Measurements from ENCODE around the gene ZC3HAV1L.
A peak's percentile ranks its signal among the peaks of the same experiment; 100 is the strongest.
"Not testable (repeated sequence)": the region's sequence is repeated elsewhere in the genome, so short reads cannot be mapped to it uniquely, and the experiment has no call there.

The ZC3HAV1L gene
- total RNA-seq, result 0 to 4.2 reads per million in 2 donors

- peak; percentile 11 for DNase-seq
Observed at GRCh38 chr7:139035586-139036353, at the start of gene ZC3HAV1L. TSS of gene ZC3HAV1L (minus strand) at chr7:139036042. CDS start at chr7:139036017, 25 bp downstream.

- no peak for DNase-seq
Observed at GRCh38 chr7:139084709-139085108, 48.9 kb upstream of the ZC3HAV1L start.

DNA sequence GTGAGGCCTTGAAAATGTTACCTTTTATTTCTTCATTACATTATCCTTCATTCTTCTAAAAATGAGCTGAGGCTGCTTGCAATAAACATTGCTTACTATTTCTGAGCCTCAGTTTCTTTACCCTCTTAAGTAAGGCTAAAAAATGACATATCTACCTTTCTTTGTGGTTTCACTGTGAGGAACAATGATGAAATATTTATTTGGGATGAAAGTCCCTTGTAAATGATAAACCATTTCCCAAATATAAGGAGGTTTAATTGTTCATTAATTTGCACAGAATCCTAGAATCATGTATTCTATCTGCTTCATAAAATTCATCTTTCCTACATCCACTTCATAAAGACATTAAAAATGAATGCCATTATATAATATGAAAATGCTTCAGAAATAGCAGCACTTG lies 45.7 kb upstream of the ZC3HAV1L start:
- DNase-seq, result no peak

- no peak for DNase-seq
Observed at GRCh38 chr7:139080905-139081304, 45.1 kb upstream of the ZC3HAV1L start.

DNA sequence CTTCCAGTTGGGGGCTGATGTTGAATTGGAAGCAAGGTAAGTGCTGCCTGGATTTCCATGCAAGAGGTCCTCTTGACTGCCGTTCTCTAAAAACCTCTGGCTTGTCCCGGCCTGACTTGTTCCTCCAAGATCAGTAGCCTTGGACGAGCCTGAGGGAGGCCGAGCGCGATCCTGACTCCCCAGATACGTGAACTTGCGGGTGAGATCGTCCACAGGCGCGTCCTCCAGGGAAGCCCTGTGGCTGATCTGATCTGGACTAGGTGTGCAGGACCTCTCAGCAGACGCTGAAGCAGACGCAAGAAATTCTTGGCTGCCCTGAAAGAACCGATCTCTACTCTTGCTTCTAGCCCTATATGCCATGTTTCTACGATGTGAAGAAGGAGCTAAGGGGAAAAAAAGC lies 44.0 kb upstream of the ZC3HAV1L start:
- DNase-seq, result no peak

GRCh38 chr7:139078911-139079310 lies 43.1 kb upstream of the ZC3HAV1L start:
- no peak for DNase-seq

DNA sequence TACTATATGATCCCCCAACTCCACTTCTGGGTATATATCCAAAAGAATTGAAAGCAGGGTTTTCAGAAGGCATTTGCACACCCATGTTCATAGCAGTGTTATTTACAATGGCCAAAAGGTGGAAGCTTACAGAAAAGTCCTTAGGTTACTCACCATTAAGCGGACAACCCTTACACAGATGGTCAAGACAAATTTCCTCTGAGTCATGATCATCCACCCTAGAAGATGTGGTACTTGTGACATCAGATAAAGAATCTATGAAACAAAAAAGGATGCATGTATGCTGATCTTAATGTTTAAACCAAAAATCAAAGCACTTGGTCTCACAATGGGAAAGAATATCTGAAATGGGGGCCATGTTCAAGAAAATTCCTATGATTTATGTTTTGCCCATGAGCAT lies 42.6 kb upstream of the ZC3HAV1L start:
- no peak for DNase-seq

GRCh38 chr7:139077706-139078105 lies 41.9 kb upstream of the ZC3HAV1L start:
- not testable (repeated sequence) for DNase-seq

GRCh38 chr7:139075871-139076686 lies 40.2 kb upstream of the ZC3HAV1L start:
- DNase-seq, result no peak

GRCh38 chr7:139075031-139075652 lies 39.3 kb upstream of the ZC3HAV1L start:
- DNase-seq, result peak; percentile 50

- DNase-seq, result no peak
Observed at GRCh38 chr7:139072796-139073195, 37.0 kb upstream of the ZC3HAV1L start.

- no peak for DNase-seq
Observed at GRCh38 chr7:139071680-139072079, 35.8 kb upstream of the ZC3HAV1L start.

DNA sequence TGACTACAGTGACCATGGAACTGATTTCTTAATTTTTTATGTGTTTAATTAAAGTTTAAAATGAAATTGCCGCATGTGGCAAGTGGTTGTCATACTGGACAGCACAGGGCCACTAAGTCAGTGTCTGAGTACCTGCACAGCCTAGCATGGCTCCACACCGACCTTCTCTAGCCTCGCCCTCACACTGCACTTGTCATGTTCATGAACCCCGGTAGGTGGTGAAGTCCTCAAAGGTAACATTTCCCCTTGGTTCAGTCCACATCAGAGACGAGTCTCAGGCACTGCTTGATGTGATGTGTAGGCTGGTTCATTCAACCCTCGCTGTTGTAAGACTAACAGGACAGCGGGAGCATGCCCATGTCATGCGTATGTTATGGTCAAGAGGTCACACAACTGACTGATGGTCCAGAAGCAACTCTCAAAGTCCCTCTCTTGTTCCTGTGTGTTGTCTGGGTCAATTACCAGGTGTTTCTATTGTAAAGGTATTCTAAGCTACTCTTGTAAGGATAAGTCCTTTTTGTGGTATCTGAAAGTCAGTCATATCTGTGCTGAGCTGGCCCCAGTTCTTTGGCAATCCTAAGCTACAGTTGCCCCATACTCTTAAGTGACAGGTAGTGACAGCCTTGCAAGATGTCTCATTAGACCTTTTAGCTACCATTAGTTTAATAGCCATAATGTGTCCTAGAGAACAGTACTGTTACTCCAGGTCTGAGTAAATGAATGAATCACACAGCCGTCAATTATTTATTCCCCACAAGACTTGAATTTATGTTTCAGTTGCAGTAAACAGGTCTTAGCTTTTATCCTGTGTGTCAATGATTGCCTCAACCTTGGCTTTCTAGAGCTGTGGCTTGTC lies 32.9 kb upstream of the ZC3HAV1L start:
- DNase-seq, result no peak

- DNase-seq, result no peak
Observed at GRCh38 chr7:139066315-139066714, 30.5 kb upstream of the ZC3HAV1L start.

- no peak for DNase-seq
Observed at GRCh38 chr7:139065323-139065722, 29.5 kb upstream of the ZC3HAV1L start.

DNA sequence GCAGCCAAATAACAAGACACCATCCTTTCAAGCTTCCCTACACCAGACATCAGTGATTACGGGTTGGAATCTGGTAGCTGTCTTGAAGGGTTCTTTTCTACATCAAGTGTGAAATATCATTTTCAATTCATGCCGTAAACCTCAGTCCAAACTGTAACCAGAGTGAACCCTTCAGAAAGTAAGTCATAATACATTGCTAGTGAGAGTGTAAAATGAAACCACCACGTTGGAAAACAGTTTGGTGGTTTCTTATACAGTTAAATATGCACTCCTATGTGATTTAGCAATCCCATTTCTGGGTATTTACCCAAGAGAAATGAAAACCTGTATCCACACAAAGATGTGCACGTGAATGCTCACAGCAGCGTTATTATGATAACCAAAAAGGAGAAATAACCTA lies 25.6 kb upstream of the ZC3HAV1L start:
- DNase-seq, result no peak

GRCh38 chr7:139060695-139061237 lies 24.9 kb upstream of the ZC3HAV1L start:
- no peak for DNase-seq

- no peak for DNase-seq
Observed at GRCh38 chr7:139059905-139060304, 24.1 kb upstream of the ZC3HAV1L start.

DNA sequence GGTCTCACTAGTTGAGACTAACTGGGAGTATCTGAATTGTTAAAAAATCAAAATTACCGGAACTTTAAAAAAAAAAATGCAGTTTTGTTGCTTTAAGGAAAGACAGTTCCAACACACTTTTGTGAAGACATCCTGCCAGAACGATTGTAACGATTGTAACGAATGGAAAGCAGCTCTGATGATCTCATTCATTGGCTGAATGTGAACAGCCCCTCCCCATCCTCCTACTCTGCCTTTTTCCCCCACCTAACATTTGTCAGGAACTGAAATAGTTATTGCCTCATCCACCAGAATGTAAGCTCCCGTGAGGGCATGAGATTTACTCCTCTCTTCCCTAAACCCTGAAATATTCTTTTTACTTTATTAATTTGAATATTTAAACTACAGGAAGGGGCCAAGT lies 23.1 kb upstream of the ZC3HAV1L start:
- DNase-seq, result no peak

DNA sequence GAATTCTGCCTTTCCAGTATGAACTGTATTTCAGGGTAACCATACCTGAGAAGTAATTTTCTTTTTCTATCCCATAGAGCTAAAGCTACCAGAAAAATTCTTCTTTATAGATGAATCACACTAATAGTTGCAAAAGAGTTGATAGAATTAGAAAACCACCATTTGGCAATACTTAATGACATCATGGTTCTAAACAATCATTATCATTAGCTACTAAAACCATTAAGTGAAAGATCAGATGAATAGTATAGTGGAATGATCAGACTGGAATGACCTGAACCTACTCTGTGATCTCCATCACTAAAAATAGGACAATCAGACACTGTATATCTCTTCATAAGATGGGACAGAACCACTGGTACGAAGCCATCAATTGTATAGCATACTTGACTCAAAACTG lies 19.8 kb upstream of the ZC3HAV1L start:
- DNase-seq, result no peak

DNA sequence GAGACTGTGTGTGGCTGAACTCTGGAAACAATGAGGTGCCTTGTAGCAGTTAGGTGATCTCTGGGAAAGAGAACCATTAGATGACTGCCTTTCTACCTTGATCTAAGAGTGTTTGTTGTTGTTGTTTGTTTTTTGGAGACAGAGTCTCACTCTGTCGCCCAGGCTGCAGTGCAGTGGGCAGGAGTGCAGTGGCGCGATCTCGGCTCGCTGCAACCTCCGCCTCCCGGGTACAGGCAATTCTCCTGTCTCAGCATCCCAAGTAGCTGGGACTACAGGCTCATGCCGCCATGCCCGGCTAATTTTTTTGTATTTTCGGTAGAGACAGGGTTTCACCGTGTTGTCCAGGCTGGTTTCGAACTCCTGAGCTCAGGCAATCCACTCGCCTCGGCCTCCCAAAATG lies 18.8 kb upstream of the ZC3HAV1L start:
- not testable (repeated sequence) for DNase-seq

GRCh38 chr7:139054101-139054500 lies 18.3 kb upstream of the ZC3HAV1L start:
- DNase-seq, result no peak
